SU-DHL-6 (cell line): ENCODE data around the gene FAN1.

Experiments used
- H2AFZ ChIP-seq: fragments of 200-600 bp; sonication (generic); 2 replicates; pipeline ENCODE4 v1.6.1; 2014; ENCODE audit warnings: low read depth, mild to moderate bottlenecking, moderate library complexity, mixed read lengths, antibody characterized with exemption, low read length; ENCODE audit not compliant: severe bottlenecking
- H3F3A ChIP-seq: fragments of 200-600 bp; shearing (Covaris generic); 2 replicates; pipeline ENCODE4 v1.6.0; 2016; ENCODE audit warnings: antibody characterized with exemption, mild to moderate bottlenecking; ENCODE audit not compliant: insufficient read depth
- H3K27ac ChIP-seq: fragments of 200-600 bp; sonication (generic); 2 replicates; pipeline ENCODE4 v1.5.1; 2016; ENCODE audit warnings: low read depth, mild to moderate bottlenecking, low read length, moderate library complexity, mixed read lengths
- H3K27me3 ChIP-seq: fragments of 200-600 bp; sonication (generic), shearing (Covaris generic); 2 replicates; pipeline ENCODE4 v1.6.0; 2014; ENCODE audit warnings: mild to moderate bottlenecking, low read length
- H3K36me3 ChIP-seq: fragments of 200-600 bp; sonication (generic); 2 replicates; pipeline ENCODE4 v1.6.1; 2014; ENCODE audit warnings: mild to moderate bottlenecking, low read length, mixed read lengths
- H3K4me2 ChIP-seq: fragments of 300-600, 200-600 bp; shearing (Covaris generic), sonication (generic); 2 replicates; pipeline ENCODE4 v1.6.0; 2014; ENCODE audit warnings: low read length, low read depth, mild to moderate bottlenecking; ENCODE audit not compliant: poor library complexity, severe bottlenecking
- H3K4me3 ChIP-seq: fragments of 200-600 bp; sonication (generic); 2 replicates; pipeline ENCODE4 v1.5.1; 2014; ENCODE audit warnings: antibody characterized with exemption, low read length, mild to moderate bottlenecking, mixed read lengths; ENCODE audit not compliant: insufficient read depth, poor library complexity, severe bottlenecking
- H3K79me2 ChIP-seq: fragments of 200-600 bp; sonication (generic); 2 replicates; pipeline ENCODE4 v1.6.1; 2014; ENCODE audit warnings: mild to moderate bottlenecking, low read length, moderate library complexity; ENCODE audit not compliant: insufficient read depth
- H3K9ac ChIP-seq: fragments of 200-600 bp; sonication (generic); 2 replicates; pipeline ENCODE4 v1.7.0; 2014; ENCODE audit warnings: mild to moderate bottlenecking, low read length
- H3K9me2 ChIP-seq: fragments of 200-600 bp; sonication (generic); replicated peaks from 2 replicates; pipeline ENCODE4 v1.6.1; 2014; ENCODE audit warnings: low read length; ENCODE audit not compliant: insufficient read depth
- H3K9me3 ChIP-seq: fragments of 200-600 bp; sonication (generic); 2 replicates; pipeline ENCODE4 v1.6.1; 2014; ENCODE audit warnings: low read length, mixed read lengths; ENCODE audit not compliant: insufficient read depth
- H4K20me1 ChIP-seq: fragments of 200-600 bp; sonication (generic); 2 replicates; pipeline ENCODE4 v1.6.1; 2014; ENCODE audit warnings: low read depth, mild to moderate bottlenecking, antibody characterized with exemption, low read length, moderate library complexity, mixed read lengths
- CTCF ChIP-seq: fragments of 200-600 bp; sonication (generic); IDR thresholded peaks from one replicate; pipeline ENCODE4 v1.5.1; 2017; ENCODE audit warnings: antibody characterized with exemption, mild to moderate bottlenecking, low read length, moderate library complexity; ENCODE audit not compliant: insufficient read depth, poor library complexity, severe bottlenecking
- EZH2phosphoT487 ChIP-seq: fragments of 200-600 bp; sonication (generic), shearing (Covaris generic); conservative IDR thresholded peaks from 2 replicates; pipeline ENCODE4 v1.6.1; 2018; ENCODE audit warnings: mild to moderate bottlenecking, antibody characterized with exemption, low read length, moderate library complexity, mixed read lengths

FAN1 gene

GRCh38 chr15:30984542-30984941 lies 80.8 kb downstream of the FAN1 start:
- Histone ChIP-seq H3K9me3 (no peaks in the 10 kb centered on the region), H2AFZ (no peak overlapping the region), H3K4me2 (no peak overlapping the region), H3K36me3 (no peaks in the 10 kb centered on the region), H3K9me2 (no peaks in the 10 kb centered on the region), H3K79me2 (no peaks in the 10 kb centered on the region; the same call in 1 of the 2 replicates), H3F3A (no peaks in the 10 kb centered on the region; the same call in 1 of the 2 replicates), H3K27ac (no peak overlapping the region), H4K20me1 (no peaks in the 10 kb centered on the region), H3K9ac (no peak overlapping the region), H3K4me3 (no peak overlapping the region), H3K27me3 (no peaks in the 10 kb centered on the region)
- no peak for TF ChIP-seq EZH2phosphoT487
- TF ChIP-seq CTCF = no peak

- peaks cover 5% of the 10 kb centered on the region; the same call in 1 of the 2 replicates for H3K79me2 ChIP-seq
- H3K4me3 ChIP-seq = no peak overlapping the region
- no peak overlapping the region for H3K9ac ChIP-seq
- no peak overlapping the region for H3K4me2 ChIP-seq
- no peak overlapping the region for H3K27ac ChIP-seq
- no peaks in the 10 kb centered on the region for H3K9me2 ChIP-seq
- H3K36me3 ChIP-seq = no peaks in the 10 kb centered on the region
- H3K27me3 ChIP-seq = no peaks in the 10 kb centered on the region
- no peak for TF ChIP-seq EZH2phosphoT487
- TF ChIP-seq CTCF = no peak
- no peaks in the 10 kb centered on the region for H4K20me1 ChIP-seq
- H3F3A ChIP-seq = no peaks in the 10 kb centered on the region
- H2AFZ ChIP-seq = no peak overlapping the region
- H3K9me3 ChIP-seq = no peaks in the 10 kb centered on the region
Observed at GRCh38 chr15:30985081-30985531, 81.4 kb downstream of the FAN1 start.

- no peaks in the 10 kb centered on the region for H3K27me3 ChIP-seq
- H3K9ac ChIP-seq = peak overlapping the region; percentile 80
- no peaks in the 10 kb centered on the region for H3K9me2 ChIP-seq
- peak overlapping the region; percentile 79 for H3K4me2 ChIP-seq
- no peak overlapping the region for H2AFZ ChIP-seq
- no peaks in the 10 kb centered on the region for H3K9me3 ChIP-seq
- peaks cover 10% of the 10 kb centered on the region; the same call in 1 of the 2 replicates for H3K79me2 ChIP-seq
- TF ChIP-seq EZH2phosphoT487 = no peak
- no peak for TF ChIP-seq CTCF
- H3K4me3 ChIP-seq = peak overlapping the region; percentile 95
- no peak overlapping the region for H3K27ac ChIP-seq
- H3F3A ChIP-seq = peaks cover 11% of the 10 kb centered on the region
- H4K20me1 ChIP-seq = no peaks in the 10 kb centered on the region
- no peaks in the 10 kb centered on the region for H3K36me3 ChIP-seq
Observed at GRCh38 chr15:30990036-30990435, 86.3 kb downstream of the FAN1 start.
